ENCODE data around the gene GALNT9.

GALNT9 gene

DNA sequence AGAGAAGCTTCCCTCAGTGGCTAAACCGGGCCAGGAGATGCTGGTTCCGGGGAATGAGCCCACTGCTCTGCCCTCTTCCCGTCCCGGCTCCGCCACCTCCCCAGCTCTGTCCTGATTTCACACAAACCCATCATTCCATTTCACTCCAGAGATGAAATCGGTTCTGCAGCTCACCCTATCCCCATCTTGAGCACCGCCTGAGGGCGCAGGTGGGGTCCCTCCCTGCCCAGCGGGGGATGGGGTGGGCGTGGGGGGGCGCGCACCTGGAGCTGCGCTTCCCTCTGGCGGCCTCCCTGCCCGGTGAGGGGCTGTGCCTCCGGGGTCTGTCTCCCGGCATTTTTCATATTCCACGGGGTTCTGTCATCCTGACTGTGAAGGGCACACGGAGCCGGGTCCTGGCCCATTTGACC is 140.5 kb downstream of the GALNT9 start:
- no peak; the same call in 2 of the 3 replicates for ATAC-seq
- TF ChIP-seq ESRRG (CRISPR knock-in tag; IDR thresholded peaks at IDR 0.05), result no peak
- no peak for TF ChIP-seq ZNF565 (CRISPR knock-in tag; conservative IDR thresholded peaks at IDR 0.05; ENCODE audit: low read depth)
- no peak for TF ChIP-seq ARNTL (CRISPR knock-in tag; IDR thresholded peaks at IDR 0.05; ENCODE audit: borderline replicate concordance, low read depth)
- no peak for TF ChIP-seq RARB (CRISPR knock-in tag; IDR thresholded peaks at IDR 0.05)
- TF ChIP-seq, protein P1, sequence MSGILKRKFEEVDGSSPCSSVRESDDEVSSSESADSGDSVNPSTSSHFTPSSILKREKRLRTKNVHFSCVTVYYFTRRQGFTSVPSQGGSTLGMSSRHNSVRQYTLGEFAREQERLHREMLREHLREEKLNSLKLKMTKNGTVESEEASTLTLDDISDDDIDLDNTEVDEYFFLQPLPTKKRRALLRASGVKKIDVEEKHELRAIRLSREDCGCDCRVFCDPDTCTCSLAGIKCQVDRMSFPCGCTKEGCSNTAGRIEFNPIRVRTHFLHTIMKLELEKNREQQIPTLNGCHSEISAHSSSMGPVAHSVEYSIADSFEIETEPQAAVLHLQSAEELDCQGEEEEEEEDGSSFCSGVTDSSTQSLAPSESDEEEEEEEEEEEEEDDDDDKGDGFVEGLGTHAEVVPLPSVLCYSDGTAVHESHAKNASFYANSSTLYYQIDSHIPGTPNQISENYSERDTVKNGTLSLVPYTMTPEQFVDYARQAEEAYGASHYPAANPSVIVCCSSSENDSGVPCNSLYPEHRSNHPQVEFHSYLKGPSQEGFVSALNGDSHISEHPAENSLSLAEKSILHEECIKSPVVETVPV (CRISPR knock-in tag; IDR thresholded peaks at IDR 0.05), result no peak
- TF ChIP-seq ISL1 (CRISPR knock-in tag; IDR thresholded peaks at IDR 0.05), result no peak
- no peak for TF ChIP-seq ZFP3 (CRISPR knock-in tag; IDR thresholded peaks at IDR 0.05)
- TF ChIP-seq BACH2 (CRISPR knock-in tag; IDR thresholded peaks at IDR 0.05; ENCODE audit: borderline replicate concordance), result no peak
- TF ChIP-seq, protein P2, sequence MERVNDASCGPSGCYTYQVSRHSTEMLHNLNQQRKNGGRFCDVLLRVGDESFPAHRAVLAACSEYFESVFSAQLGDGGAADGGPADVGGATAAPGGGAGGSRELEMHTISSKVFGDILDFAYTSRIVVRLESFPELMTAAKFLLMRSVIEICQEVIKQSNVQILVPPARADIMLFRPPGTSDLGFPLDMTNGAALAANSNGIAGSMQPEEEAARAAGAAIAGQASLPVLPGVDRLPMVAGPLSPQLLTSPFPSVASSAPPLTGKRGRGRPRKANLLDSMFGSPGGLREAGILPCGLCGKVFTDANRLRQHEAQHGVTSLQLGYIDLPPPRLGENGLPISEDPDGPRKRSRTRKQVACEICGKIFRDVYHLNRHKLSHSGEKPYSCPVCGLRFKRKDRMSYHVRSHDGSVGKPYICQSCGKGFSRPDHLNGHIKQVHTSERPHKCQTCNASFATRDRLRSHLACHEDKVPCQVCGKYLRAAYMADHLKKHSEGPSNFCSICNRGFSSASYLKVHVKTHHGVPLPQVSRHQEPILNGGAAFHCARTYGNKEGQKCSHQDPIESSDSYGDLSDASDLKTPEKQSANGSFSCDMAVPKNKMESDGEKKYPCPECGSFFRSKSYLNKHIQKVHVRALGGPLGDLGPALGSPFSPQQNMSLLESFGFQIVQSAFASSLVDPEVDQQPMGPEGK (CRISPR knock-in tag; IDR thresholded peaks at IDR 0.05; ENCODE audit: borderline replicate concordance), result no peak
- TF ChIP-seq ZC3H10 (CRISPR knock-in tag; IDR thresholded peaks at IDR 0.05), result no peak
- TF ChIP-seq PPARA (CRISPR knock-in tag; IDR thresholded peaks at IDR 0.05; ENCODE audit: borderline replicate concordance), result no peak

DNA sequence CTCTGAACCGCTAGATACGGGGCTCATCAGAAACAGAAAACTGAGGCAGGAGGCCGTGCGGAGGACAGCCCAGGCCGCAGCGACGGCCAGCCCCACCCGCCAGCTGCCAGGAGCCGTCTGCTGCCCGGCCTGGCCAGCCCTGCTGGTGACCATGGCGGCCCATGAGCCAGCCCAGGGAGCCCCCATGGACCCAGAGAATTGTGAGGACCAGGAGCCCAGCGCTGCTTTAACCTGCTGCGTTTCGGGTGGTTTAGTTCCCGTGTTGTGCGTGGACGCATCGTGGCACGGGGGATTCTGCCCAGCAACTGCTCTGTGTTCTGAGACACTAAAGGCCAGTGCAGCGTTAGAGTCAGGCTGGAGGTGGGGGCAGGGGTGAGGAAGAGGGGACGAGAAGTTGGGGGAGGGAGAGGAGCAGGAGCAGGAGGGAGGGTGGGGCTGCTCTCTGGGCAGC is 140.9 kb downstream of the GALNT9 start:
- TF ChIP-seq RARB (CRISPR knock-in tag; IDR thresholded peaks at IDR 0.05) (no peak), CSDC2 (CRISPR knock-in tag; IDR thresholded peaks at IDR 0.05) (no peak), TOX (CRISPR knock-in tag; IDR thresholded peaks at IDR 0.05; ENCODE audit: borderline replicate concordance) (no peak), ESRRG (CRISPR knock-in tag; IDR thresholded peaks at IDR 0.05) (no peak), ZNF8 (CRISPR knock-in tag; IDR thresholded peaks at IDR 0.05) (no peak), OSR1 (CRISPR knock-in tag; IDR thresholded peaks at IDR 0.05) (no peak), TCF4 (CRISPR knock-in tag; IDR thresholded peaks at IDR 0.05; ENCODE audit: borderline replicate concordance) (no peak), ZFP30 (CRISPR knock-in tag; IDR thresholded peaks at IDR 0.05) (no peak)
- TF ChIP-seq, protein P3, sequence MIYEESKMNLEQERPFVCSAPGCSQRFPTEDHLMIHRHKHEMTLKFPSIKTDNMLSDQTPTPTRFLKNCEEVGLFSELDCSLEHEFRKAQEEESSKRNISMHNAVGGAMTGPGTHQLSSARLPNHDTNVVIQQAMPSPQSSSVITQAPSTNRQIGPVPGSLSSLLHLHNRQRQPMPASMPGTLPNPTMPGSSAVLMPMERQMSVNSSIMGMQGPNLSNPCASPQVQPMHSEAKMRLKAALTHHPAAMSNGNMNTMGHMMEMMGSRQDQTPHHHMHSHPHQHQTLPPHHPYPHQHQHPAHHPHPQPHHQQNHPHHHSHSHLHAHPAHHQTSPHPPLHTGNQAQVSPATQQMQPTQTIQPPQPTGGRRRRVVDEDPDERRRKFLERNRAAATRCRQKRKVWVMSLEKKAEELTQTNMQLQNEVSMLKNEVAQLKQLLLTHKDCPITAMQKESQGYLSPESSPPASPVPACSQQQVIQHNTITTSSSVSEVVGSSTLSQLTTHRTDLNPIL (CRISPR knock-in tag; IDR thresholded peaks at IDR 0.05; ENCODE audit: low read depth), result no peak
- TF ChIP-seq, protein P1 (CRISPR knock-in tag; IDR thresholded peaks at IDR 0.05), result no peak
- TF ChIP-seq, protein P4, sequence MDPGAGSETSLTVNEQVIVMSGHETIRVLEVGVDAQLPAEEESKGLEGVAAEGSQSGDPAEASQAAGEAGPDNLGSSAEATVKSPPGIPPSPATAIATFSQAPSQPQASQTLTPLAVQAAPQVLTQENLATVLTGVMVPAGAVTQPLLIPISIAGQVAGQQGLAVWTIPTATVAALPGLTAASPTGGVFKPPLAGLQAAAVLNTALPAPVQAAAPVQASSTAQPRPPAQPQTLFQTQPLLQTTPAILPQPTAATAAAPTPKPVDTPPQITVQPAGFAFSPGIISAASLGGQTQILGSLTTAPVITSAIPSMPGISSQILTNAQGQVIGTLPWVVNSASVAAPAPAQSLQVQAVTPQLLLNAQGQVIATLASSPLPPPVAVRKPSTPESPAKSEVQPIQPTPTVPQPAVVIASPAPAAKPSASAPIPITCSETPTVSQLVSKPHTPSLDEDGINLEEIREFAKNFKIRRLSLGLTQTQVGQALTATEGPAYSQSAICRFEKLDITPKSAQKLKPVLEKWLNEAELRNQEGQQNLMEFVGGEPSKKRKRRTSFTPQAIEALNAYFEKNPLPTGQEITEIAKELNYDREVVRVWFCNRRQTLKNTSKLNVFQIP (CRISPR knock-in tag; IDR thresholded peaks at IDR 0.05; ENCODE audit: borderline replicate concordance, low read depth), result no peak

DNA sequence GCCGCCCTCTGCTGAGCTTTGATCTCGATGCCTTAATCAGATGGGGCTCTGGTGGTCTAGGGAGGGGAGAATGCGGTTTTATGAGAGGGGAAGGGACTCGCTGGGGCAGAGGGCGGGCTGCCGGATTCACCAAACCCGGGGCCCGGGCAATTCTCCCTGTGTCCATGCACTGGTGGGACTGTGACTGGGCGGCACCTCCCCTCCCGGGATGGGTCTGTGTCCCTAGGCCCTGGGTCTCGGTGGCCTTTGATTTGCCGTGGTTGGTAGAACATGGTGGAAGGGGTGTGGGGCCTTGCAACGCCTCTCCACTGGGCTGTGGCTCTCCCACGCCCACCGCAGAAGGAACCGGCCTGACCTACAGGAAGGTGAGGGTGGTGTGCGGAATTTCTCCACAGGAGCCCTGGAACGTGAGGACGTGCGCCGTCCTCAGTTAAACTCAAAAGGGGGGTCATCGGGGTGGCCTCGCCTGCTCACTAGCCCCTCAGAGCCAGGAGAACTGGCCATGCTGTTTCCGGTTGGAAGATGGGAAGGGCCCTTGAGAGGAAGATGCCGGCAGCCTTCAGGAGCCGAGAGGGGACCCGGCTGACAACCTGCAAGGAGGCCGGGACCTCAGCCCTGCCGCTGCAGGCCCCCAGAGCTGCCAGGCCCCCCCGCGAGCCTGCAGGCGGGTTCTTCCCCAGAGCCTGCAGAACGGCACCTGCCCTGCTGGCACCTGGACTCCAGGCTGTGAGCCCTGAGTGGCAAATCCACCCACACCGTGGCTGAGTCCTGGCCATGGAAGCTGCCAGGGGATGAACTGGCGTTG is 141.5 kb downstream of the GALNT9 start:
- TF ChIP-seq, protein P4 (CRISPR knock-in tag; IDR thresholded peaks at IDR 0.05; ENCODE audit: borderline replicate concordance, low read depth), result no peak
- TF ChIP-seq GLIS3 (CRISPR knock-in tag; IDR thresholded peaks at IDR 0.05) (no peak), BACH2 (CRISPR knock-in tag; IDR thresholded peaks at IDR 0.05; ENCODE audit: borderline replicate concordance) (no peak), ZC3H10 (CRISPR knock-in tag; IDR thresholded peaks at IDR 0.05) (no peak), ZFP30 (CRISPR knock-in tag; IDR thresholded peaks at IDR 0.05) (no peak)
- TF ChIP-seq, protein P3 (CRISPR knock-in tag; IDR thresholded peaks at IDR 0.05; ENCODE audit: low read depth), result no peak
- ATAC-seq, result no peak

More for the DNA sequence above, 140.9 kb downstream of the GALNT9 start:
- ATAC-seq, result peak; percentile 10
